ENCODE results near the gene ARHGAP31. TPM values are rescaled to one million over a fixed set of nuclear protein-coding genes. Genes with fewer than 3 reads are reported as not detected.
"Not testable (repeated sequence)": the region's sequence is repeated elsewhere in the genome, so short reads cannot be mapped to it uniquely, and the experiment has no call there.

Gene ARHGAP31
- total RNA-seq, 1 experiment from 2014 or later: 12.0 TPM

DNA sequence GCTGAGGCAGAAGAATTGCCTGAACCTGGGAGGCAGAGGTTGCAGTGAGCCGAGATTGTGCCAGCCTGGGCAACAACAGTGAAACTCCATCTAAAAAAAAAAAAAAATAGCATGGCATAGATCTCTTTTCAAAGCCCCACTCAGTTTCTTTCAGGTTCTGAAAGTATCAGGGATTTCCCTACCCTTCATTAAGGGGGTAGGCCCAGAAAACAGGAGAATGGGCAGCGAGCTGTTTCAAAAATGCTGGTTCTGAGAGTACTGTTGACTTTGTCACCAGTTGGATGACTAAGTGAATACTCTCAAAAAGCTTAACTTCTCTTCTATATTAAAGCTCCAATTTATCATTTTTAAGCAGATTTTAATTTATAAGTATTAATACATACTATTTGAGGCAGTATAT is 72.8 kb downstream of the ARHGAP31 start:
- H3K4me1 ChIP-seq (ENCODE audit: insufficient read depth, low read length, poor library complexity, severe bottlenecking): peaks cover 18% of the 10 kb centered on the region
- TF ChIP-seq CTCF (conservative IDR thresholded peaks at IDR 0.05; ENCODE audit: low read depth, low read length) (no peak), EZH2 (IDR thresholded peaks at IDR 0.05; ENCODE audit: borderline replicate concordance, low read depth, low read length, poor library complexity, severe bottlenecking) (no peak)
- intact Hi-C loops (cut with micrococcal nuclease; ENCODE audit: unreplicated experiment): no loop called here
- no peaks in the 10 kb centered on the region for H3K9me3 ChIP-seq (ENCODE audit: low read depth, low read length, poor library complexity, severe bottlenecking)
- no peak overlapping the region for H3K4me3 ChIP-seq (ENCODE audit: low read depth, low read length, poor library complexity, severe bottlenecking)
- ChIA-PET CTCF (no interaction called here), POLR2A (ENCODE audit: low non-redundant PET) (no interaction called here)
- BruUV-seq (replicated peaks): no TSS peak
- DNase-seq (ENCODE audit: low spot score): no peak
- no peaks in the 10 kb centered on the region for H3K27me3 ChIP-seq (replicated peaks; ENCODE audit: insufficient read depth, low read depth, low read length, poor library complexity)
- H3K27ac ChIP-seq (ENCODE audit: low read depth, low read length, poor library complexity, severe bottlenecking): no peak overlapping the region
- H3K36me3 ChIP-seq (ENCODE audit: insufficient read depth, low read length, poor library complexity, severe bottlenecking): no peaks in the 10 kb centered on the region

GRCh38 chr3:119368298-119368697 is 74.1 kb downstream of the ARHGAP31 start:
- intact Hi-C loops (cut with micrococcal nuclease; ENCODE audit: unreplicated experiment): no loop called here
- Histone ChIP-seq H3K36me3 (ENCODE audit: insufficient read depth, low read length, poor library complexity, severe bottlenecking) (no peaks in the 10 kb centered on the region), H3K9me3 (ENCODE audit: low read depth, low read length, poor library complexity, severe bottlenecking) (no peaks in the 10 kb centered on the region), H3K27me3 (replicated peaks; ENCODE audit: insufficient read depth, low read depth, low read length, poor library complexity) (no peaks in the 10 kb centered on the region), H3K4me3 (ENCODE audit: low read depth, low read length, poor library complexity, severe bottlenecking) (no peak overlapping the region), H3K27ac (ENCODE audit: low read depth, low read length, poor library complexity, severe bottlenecking) (no peak overlapping the region), H3K4me1 (ENCODE audit: insufficient read depth, low read length, poor library complexity, severe bottlenecking) (peaks cover 18% of the 10 kb centered on the region)
- BruUV-seq (replicated peaks): no TSS peak
- TF ChIP-seq EZH2 (IDR thresholded peaks at IDR 0.05; ENCODE audit: borderline replicate concordance, low read depth, low read length, poor library complexity, severe bottlenecking): no peak
- no peak for TF ChIP-seq CTCF (conservative IDR thresholded peaks at IDR 0.05; ENCODE audit: low read depth, low read length)
- no peak for DNase-seq (ENCODE audit: low spot score)
- CTCF ChIA-PET: no interaction called here
- POLR2A ChIA-PET (ENCODE audit: low non-redundant PET): interaction anchor here (0.6 kb wide), 1 partner anchor 67 kb away, joined by 3 read pairs; no protein-coding TSS in a partner anchor

DNA sequence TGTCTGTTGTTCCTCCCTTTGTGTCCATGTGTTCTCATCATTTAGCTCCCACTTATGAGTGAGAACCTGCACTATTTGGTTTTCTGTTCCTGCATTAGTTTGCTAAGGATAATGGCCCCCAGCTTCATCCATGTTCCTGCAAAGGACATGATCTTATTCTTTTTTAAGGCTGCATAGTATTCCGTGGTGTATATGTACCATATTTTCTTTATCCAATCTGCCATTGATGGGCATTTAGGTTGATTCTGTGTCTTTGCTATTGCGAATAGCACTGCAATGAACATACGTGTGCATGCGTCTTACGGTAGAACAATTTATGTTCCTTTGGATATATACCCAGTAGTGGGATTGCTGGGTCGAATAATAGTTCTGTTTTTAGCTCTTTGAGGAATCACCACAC is 77.6 kb downstream of the ARHGAP31 start:
- H3K27me3 ChIP-seq (replicated peaks; ENCODE audit: insufficient read depth, low read depth, low read length, poor library complexity); CTCF ChIA-PET; H3K4me1 ChIP-seq (ENCODE audit: insufficient read depth, low read length, poor library complexity, severe bottlenecking); H3K27ac ChIP-seq (ENCODE audit: low read depth, low read length, poor library complexity, severe bottlenecking); DNase-seq (ENCODE audit: low spot score); intact Hi-C loops (cut with micrococcal nuclease; ENCODE audit: unreplicated experiment); H3K9me3 ChIP-seq (ENCODE audit: low read depth, low read length, poor library complexity, severe bottlenecking); POLR2A ChIA-PET (ENCODE audit: low non-redundant PET); H3K4me3 ChIP-seq (ENCODE audit: low read depth, low read length, poor library complexity, severe bottlenecking); H3K36me3 ChIP-seq (ENCODE audit: insufficient read depth, low read length, poor library complexity, severe bottlenecking); BruUV-seq (replicated peaks): not testable (repeated sequence)

GRCh38 chr3:119375106-119375505 is 80.9 kb downstream of the ARHGAP31 start:
- Histone ChIP-seq H3K27me3 (replicated peaks; ENCODE audit: insufficient read depth, low read depth, low read length, poor library complexity) (no peaks in the 10 kb centered on the region), H3K9me3 (ENCODE audit: low read depth, low read length, poor library complexity, severe bottlenecking) (no peaks in the 10 kb centered on the region), H3K4me1 (ENCODE audit: insufficient read depth, low read length, poor library complexity, severe bottlenecking) (no peaks in the 10 kb centered on the region), H3K36me3 (ENCODE audit: insufficient read depth, low read length, poor library complexity, severe bottlenecking) (no peaks in the 10 kb centered on the region), H3K4me3 (ENCODE audit: low read depth, low read length, poor library complexity, severe bottlenecking) (no peak overlapping the region), H3K27ac (ENCODE audit: low read depth, low read length, poor library complexity, severe bottlenecking) (no peak overlapping the region)
- POLR2A ChIA-PET (ENCODE audit: low non-redundant PET): no interaction called here
- BruUV-seq (replicated peaks): no TSS peak
- intact Hi-C loops (cut with micrococcal nuclease; ENCODE audit: unreplicated experiment): no loop called here
- no peak for DNase-seq (ENCODE audit: low spot score)
- CTCF ChIA-PET: no interaction called here
- TF ChIP-seq EZH2 (IDR thresholded peaks at IDR 0.05; ENCODE audit: borderline replicate concordance, low read depth, low read length, poor library complexity, severe bottlenecking) (no peak), CTCF (conservative IDR thresholded peaks at IDR 0.05; ENCODE audit: low read depth, low read length) (no peak)
